GM21423 (cell line): Measurements from ENCODE around the gene ZNF655.
"Not testable (repeated sequence)": the region's sequence is repeated elsewhere in the genome, so short reads cannot be mapped to it uniquely, and the experiment has no call there.

Experiments used
- ATAC-seq: cut with Tn5 transposase; IDR thresholded peaks from one replicate; pipeline ENCODE4 v1.9.1; 2021; ENCODE audit warnings: mild to moderate bottlenecking, moderate library complexity; ENCODE audit not compliant: unreplicated experiment

ZNF655 gene

DNA sequence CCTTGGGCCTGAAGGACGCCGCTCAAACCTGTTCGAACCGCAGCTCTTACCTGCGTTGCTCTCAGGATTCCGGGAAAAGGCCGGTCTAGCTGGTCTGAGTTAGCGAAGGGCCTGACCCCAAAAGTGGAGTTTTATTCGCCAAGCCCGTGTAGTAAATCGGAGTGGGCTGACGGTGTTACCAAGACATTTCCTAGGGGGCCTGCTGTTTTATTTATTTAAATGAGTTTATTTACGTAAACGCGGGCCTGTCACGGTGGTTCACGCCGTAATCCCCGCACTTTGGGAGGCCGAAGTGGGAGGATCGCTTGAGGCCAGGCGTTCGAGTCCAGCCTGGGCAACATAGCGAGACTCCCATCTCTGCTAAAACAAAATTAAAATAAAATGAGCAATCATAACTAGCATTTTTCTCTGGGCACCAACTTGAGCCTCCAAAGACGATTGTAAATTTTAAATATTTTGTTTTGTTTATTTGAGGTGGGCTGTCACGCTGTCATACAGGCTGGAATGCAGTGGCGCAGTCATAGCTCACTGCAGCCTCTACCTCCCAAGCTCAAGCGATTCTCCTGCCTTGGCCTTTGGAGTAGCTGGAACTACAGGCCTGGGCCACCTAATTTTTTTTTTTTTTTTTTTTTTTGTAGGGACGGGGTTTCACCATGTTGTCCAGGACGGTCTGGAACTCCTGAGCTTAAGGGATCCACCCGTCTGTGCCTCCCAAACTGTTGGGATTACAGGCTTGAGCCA is 903 bp downstream of the ZNF655 start:
- no peak for ATAC-seq

DNA sequence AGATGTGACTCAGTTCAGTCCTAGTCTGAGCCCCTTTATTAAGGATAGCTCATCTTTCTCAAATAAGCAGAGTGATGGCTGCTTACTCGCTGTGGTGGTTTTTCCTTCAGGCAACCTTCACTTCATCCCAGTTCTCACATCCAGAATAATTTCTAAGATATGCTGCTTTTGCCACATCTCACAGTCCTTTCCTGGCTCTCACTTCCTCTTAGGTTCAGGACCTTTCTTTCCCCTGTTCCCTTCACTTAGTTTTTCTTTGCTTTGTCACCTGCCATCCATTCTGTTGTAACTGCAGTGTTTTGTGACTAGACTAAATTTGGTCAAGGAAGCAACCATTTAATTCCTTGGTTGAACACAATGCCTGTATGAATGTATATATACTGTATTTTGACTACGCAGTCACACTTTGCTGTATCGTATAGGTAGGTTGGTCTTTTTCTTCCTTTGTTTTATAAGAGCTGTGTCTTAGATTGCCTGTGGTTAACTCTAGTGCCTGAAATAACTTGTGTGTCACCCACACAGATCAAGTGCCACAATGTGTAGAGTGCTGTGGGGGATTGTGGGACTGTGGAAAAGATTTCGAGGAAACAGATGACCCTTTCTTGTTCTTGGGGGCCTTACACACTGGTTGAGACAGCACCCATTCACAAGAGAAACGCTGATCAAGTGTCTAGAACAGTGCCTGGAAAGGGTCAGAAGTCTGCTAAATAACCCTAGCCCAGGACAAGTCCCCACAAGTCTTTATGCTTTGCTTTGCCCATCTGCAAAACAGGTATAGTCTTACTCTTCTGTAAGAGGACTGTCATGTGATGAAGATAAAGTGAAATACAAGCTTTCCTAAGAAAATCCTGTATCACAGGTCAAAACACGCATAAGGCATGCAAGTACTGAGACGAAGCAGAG is 2.6 kb downstream of the ZNF655 start:
- ATAC-seq: no peak

DNA sequence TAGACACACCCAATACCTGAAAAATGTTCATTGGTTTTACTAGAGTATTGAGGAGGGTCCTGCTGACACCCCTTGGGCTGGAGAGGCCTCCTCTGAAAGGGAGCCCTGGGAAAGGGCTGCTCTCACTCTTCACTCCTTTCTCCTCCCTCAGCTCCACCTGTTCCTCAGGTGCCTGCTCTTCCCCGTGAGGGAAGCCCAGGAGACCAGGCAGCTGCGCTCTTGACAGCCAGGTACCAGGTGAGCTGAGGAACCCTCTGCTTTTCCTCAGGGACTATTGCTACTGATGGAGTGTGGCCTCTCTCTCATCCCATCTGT is 3.3 kb downstream of the ZNF655 start:
- ATAC-seq: no peak

DNA sequence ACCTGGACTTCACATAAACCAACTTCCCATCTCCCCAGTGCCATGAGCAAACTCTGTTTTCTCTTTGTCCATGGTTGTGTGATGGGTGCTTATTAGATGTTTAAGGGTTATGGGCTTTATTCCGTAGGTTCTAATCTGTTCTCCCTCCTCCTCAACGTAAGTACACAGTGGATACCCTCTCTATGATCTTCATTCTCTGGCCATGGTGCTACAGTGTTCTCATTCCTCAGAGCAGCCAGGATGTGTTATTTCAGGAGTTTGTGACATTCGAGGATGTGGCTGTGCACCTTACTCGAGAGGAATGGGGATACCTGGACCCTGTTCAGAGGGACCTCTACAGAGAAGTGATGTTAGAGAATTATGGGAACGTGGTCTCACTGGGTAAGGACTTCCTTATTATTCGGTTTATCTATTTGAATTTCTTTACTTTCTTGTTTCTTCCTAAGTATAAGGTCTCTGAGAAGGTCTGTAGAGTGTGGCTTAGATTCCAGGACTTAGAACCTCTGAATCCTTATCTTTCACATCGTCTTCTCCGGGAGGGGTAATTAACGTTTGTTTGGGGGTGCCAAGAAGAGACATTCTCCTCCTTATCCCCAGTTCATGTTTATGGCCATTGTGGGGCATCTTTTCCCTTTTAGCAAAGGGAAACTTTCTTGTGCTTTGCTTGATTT is 3.8 kb downstream of the ZNF655 start:
- no peak for ATAC-seq

DNA sequence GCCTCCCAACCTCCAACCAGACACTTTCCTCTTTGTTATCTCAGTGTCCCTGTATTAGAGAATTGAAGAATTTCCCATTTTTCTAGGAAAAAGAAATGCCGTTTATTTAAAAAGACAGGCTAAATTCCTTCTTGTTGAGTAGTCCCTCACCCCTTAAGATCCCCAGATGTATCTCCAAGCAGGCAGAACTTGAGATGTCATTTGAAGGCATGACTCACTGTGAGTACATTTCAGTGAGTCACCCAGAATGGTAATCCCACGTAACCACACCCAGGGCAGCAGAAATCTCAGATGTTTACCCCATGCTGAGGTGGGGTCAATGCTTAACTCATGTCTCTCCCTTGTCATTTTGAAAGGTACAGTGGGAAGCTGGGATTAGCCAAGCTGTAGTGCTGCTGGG is 4.4 kb downstream of the ZNF655 start:
- no peak for ATAC-seq

DNA sequence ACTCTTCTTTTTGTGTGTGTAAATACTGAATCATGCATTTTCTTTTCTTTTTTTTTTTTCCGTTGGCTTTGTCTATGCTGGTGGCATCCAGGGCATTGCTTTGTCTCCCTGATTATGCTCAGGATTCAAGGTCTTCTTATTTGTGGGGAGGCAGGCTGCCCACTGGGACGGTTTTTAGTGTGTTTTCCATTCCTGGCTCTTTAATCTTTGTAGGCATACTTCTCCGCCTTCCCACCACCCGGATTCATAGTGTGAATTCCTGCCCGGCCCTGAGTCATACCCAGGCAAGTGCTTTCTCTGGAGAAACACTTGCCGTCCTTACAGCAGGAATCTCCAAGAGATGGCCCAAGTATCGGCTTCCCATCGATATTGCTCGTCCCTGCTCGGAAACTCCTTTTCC is 5.2 kb downstream of the ZNF655 start:
- ATAC-seq: no peak

DNA sequence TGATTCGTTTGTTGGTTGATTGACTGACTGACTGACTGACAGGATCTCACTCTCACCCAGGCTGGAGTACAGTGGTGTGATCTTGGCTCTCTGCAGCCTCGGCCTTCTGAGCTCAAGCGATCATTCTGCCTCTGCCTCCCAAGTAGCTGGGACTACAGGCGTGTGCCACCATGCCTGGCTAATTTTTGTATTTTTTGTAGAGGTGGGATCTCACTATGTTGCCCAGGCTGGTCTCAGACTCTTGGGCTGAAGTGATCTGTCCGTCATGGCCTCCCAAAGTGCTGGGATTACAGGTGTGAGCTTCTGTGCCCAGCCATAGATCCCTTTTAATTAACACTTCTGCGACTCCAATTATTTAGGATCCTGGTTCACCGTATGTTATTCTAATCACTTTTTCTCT is 10.3 kb downstream of the ZNF655 start:
- not testable (repeated sequence) for ATAC-seq

DNA sequence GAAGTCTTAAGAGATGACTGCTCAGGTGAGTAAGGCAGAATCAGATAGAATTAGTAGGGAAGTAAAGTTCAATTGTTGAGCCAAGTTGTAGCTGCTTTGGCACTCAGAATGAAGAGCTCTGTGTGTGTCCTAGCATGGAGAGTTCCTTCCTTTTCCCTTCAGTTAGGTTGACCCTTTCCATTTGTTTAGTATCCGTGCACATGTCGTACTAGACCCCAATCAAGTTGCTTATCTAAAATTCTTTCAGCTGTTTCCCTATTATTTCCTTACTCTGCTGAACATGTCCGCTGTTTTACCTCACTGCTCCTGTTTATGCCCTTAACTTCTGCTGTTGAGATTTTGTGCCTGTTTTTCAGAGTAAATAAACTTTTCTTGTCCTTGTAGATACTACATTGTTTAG is 13.3 kb downstream of the ZNF655 start:
- no peak for ATAC-seq

DNA sequence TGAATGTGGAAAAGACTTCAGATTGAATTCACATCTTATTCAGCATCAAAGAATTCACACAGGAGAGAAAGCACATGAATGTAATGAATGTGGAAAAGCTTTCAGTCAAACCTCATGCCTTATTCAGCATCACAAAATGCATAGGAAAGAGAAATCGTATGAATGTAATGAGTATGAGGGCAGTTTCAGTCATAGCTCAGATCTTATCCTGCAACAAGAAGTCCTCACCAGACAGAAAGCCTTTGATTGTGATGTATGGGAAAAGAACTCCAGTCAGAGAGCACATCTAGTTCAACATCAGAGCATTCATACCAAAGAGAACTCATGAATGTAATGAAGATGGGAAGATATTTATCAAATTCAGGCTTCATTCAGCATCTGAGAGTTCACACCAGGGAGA is 14.8 kb downstream of the ZNF655 start:
- ATAC-seq: no peak

DNA sequence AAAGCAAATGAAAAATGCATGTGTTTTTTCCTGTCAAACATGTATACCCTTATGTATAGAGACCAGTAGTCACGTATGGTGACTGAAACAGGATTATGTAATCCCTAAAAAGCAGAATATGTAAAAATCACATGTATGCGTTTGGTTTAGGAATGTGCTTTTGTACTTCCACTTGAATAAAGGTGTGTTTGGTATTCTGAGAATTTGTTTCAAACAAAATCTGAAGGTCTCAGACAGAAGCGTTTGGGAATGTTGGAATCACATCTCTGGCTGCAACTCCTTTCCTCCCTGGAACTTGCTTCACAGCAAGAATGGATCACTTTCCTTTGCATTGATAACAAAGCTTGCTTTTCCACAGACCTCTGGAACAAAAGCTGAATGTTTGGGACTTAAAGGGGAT is 17.8 kb downstream of the ZNF655 start:
- no peak for ATAC-seq

DNA sequence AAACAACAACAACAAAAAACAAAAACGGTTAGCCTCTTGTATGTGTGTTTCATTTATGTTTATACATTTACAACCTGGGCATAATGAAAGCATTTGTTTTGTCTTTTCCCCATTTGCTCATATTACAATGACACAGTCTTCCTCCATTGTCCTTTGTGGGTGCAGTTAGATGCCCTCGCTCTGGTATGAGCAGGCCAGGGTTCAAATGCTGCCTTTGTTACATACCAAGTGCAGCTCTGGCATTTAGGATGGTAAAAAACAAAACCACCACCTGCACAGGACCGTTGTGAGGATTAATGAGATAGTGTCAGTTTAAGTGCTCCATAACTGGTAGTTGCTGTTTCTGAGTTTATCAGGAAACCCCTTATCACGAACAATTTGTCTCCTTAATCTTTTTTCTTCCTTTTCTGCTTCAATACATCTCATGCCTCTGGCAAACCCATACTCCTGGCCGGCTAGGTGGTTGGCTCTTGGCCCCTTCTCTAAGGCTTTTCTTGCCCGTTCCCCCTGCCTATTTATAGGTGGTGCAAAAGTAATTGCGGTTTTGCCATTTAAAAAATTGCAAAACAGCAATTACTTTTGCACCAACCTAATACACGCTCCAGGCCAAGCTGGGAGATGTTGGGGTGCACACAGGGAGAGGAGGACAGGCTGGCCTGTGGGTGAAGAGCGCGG is 21.0 kb downstream of the ZNF655 start:
- no peak for ATAC-seq

DNA sequence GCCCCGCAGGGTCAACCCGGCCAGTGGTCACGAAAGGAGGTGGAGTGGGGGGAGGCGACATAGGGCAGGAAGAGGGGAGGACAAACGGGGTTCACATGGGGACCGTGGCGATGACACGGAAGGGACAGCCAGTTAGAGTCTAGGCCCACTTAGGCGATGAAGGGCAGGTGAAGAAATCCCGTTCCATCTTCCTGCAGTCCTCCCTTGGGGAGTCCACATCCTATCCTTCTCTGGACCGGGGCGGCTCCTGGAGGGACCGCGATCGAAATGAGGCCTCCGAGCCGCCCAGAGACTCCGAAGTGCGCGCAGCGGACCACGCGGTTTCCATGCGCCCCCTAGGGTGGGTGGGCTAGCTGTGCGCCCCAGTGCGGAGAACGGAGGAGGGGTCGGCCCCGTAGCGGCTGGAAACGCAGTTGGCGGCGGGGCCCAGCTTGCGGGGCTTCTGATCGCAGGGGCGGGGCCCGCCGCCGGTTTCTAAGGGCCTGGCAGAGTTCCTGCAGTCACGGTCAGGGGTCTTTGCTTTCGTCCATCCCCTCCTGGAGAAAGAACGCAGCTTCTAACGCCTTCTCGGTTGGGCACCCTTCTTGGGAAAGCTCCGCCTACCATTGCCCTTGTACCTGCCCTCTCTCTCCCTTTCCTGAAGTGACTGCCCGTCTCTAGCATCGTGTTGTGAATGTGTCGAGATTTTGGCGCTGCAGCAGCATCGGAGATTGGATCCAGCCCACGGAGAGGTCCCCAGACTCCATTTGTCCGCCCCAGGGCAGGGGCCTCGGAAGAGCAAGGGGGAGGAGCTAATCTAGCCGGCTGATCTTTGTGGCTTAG is 21.7 kb downstream of the ZNF655 start:
- no peak for ATAC-seq

DNA sequence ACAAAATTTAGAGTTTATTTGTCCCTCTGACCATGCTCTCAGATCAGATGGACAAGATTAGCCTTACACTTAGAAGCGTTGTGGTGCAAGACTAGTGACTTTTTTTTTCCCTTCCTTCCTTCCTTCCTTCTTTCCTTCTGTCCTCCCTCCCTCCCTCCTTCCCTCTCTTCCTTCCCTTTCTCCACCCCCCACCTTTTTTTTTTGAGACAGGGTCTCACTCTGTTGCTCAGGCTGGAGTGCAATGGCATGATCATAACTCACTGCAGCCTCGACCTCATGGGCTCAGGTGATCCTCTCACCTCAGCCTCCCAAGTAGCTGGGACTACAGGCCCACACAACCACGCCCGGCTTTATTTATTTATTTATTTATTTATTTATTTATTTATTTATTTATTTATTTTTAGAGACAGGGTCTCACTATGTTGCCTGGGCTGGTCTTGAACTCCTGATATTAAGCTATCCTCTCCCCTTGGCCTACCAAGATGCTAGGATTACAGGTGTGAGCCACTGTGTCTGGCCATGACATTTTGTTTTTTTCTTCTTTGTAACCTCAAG is 22.4 kb downstream of the ZNF655 start:
- ATAC-seq: not testable (repeated sequence)

DNA sequence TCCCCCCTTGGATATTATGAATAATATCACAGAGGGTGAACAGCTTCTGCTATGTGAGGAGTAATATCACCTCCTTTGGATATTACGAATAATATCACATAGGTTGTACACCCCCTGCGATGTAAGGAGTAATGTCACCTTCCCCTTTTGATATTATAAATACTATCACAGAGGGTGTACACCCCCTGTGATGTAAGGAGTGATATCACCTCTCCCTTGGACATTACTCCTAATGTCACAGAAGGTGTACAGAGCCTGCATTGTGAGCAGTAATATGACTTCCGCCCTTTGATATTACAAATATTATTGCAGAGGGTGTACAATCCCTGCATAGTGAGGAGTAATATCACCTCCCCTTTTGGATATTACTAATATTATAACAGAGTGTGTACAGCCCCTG is 30.4 kb downstream of the ZNF655 start:
- no peak for ATAC-seq

DNA sequence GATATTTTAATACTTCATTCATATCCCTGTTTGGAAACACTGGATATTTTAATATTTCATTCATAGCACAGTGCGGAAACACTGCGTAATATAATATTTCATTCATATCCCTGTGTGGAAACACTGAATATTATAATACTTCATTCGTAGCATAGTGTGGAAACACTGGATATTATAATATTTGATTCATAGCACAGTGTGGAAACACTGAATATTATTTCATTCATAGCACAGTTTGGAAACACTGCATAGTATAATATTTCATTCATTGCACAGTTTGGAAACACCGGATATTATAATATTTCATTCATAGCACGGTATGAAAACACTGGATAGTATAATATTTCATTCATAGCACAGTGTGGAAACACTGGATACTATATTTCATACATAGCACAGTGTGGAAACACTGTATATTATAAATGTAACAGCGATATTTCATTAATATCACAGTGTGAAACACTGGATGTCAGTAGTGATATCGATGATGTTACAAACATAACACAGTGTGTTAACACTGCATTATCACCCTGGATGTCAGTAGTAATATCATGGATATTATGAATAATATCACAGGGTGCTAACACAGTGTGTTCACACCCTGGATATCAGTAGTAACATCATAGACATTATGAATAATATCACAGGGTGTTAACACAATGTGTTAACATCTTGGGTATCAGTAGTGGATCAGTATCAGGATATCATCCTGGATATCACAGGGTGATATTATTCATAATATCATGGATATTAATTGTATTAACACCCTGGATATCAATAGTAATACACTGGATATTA is 36.7 kb downstream of the ZNF655 start:
- no peak for ATAC-seq

DNA sequence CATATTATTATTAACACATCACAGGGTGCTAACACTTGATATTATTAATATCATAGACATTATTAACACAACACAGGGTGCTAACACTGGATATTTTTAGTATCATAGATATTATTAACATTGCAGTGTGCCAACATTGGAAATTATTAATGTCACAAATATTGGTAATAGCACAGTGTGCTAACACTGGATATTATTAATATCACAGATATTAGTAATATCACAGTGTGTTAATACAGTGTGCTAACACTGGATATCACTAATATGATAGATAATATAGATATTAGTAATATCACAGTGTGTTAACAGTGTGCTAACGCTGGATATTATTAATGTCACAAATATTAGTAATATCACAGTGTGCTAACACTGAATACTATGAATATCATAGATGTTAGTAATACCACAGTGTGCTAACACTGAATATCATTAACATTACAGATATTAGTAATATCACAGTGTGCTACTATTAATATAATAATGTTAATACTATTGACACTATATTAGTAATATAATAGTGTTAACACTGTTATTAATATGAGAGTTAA is 38.0 kb downstream of the ZNF655 start:
- ATAC-seq: no peak

DNA sequence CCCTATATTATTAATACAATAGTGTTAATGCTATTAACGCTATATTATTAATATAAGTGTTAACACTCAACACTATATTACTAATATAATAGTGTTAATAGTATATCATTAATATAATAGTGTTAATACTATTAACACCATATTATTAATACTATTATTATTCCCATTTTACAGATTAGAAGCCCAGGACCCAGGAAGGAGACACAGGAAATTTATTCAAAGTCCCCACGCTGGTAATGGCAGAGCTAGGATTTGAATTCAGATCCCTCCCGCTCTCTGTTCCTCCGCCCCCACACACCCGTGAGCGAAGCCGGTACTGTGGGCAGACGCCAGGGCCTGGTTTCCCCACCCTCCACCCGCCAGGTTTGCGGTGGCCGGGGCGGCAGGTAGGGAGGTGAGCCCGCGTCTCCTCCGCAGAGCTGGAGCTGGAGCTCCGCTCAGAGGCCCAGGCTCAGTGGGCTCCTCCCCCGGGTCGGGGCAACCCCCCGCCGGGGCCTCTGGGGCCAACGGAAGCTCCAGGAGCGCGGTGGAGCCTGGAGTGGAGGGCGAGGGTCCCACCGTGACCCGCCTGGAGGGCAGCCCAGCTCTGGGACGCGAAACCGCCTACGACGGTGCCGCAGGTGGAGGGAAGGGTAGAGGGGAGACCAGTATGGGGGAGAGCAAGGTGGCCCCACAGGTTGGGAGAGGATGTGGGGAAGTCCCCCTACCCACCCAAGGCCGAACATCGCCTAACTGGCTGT is 39.5 kb downstream of the ZNF655 start, which contains the start of gene TMEM225B:
Gene TMEM225B, plus strand, starts transcription at position 506 of the 740 bp plus-strand sequence. CDS start 6,122 bp downstream, outside the sequence.
- no peak for ATAC-seq

DNA sequence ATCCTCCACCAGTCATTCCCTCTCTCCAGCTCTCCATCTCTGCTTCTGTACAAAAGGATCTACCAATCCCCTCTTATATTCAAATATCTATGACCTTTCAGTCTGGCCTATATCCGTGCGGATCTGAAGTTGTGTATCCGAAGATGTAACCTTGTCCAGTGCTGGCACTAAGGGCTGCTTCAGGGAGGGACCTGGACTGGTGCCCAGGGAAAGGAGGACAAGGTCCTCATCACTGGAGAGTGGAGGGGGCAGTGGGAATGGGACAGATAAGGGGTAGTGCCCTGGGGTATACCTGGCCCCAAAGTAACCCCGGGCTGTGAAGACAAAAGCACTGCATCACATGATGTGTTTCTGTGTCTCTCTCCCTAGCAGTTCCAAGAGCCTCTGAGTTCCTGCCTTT is 41.4 kb downstream of the ZNF655 start:
- no peak for ATAC-seq
